Measurements from ENCODE around the gene EXOSC9.

GRCh38 chr4:121765368-121765705, 35.8 kb upstream of the EXOSC9 start:
- TF ChIP-seq EZH2 (IDR thresholded peaks at IDR 0.05; ENCODE audit: borderline replicate concordance, low read depth, low read length, severe bottlenecking) = no peak
- TF ChIP-seq CTCF (IDR thresholded peaks at IDR 0.05; ENCODE audit: borderline replicate concordance, extremely low read depth, low read length, poor library complexity, severe bottlenecking) = no peak
